ENCODE results near the gene SYT13.
A peak's percentile ranks its signal among the peaks of the same experiment; 100 is the strongest.

SYT13 gene

DNA sequence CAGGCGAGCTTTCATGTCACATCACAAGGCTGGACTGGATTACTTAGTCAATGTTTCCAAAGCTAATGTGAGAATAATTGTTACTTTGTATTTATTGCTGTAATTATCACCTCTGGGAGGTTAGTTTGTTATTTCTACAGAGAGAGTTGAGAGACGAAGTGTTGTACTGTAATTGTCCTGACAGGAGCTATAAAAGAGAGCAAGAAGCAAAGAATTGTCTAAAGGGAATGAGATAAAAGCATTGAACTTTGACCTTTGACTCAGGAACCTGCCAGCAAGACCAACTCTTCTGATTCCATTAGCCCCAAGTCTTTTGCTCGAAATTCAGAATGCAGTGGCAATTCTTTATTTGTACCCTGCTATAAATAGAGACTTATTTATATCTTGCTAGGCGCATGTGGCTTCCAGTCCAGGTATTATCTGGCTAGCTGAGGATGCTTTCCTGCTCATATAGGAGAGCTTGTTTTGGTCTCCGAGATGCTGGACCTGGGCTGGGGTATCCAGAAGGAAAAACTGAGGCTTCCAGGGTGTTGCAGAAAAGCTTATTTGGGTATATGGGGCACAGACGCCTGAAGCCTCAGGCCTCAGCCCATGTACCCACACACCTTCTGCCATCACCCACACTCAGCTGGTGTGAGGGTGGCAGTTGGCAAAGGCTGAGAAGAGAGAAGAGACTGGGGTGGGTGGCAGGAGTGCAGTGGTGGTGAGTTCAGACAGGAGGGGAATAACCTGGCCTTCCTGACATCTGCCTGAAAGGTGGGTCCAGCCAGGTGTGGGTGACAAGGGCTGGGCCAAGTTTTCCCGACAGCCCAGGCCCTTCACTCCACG lies 40.7 kb downstream of the SYT13 start:
- DNase-seq, result no peak

DNA sequence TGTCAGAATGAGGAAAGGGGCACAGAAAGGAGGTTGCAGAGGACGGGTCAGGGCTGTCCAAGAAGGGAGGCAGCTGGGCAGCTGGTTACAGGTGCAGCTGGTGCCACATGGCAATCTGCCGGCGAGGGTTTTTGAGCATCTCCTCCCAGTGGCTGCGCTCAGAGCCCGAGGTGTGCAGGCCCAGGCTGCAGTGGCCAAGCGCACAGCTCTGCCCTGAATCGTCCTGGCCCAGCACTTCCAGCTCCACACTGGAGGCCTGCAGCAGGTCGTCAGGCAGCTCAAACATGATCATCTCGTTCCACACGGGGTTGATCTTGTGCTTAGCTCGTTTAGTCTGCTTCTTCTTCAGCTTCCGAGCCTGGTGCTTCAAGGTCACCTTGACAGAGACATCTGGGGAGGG lies 42.2 kb downstream of the SYT13 start:
- no peak for DNase-seq

DNA sequence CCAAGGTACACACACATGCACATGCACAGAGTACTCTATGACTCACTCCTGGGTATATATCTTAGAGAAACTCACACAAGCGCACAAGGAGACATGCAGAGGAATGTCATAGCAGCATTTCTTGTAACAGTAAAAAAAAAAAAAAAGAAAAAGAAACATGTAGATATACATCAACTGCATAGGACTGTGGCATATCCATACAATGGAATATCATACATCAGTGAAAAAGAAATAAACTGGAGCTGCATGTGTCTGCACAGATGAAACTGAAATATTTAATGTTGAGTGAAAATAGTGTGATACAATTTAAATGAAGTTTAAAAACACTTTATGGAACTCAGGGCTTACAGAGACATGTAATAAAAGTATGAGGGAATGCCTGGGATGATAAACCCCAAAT lies 46.4 kb downstream of the SYT13 start:
- no peak for DNase-seq

GRCh38 chr11:45238724-45239123 lies 47.4 kb downstream of the SYT13 start:
- DNase-seq, result no peak

GRCh38 chr11:45237711-45238315 lies 48.3 kb downstream of the SYT13 start:
- no peak for DNase-seq

GRCh38 chr11:45234306-45235006 lies 51.7 kb downstream of the SYT13 start:
- DNase-seq, result no peak

DNA sequence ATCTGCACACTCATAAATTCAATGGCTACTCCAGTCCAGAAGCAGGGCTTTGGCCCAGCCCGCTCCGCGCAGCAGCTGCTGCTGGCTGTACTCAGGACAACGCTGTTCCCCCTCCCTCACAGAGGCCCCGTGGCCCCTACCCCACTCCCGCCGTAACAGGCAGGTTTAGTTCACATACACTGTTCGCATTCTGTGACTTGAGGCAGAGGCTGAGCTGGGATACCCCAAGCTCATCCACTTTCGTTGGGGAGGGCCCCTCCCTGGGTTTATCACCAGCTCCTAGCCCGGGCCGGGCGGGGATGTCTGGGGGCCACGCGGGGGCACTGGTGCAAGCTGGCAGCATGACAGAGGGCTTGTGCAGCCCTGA lies 52.4 kb downstream of the SYT13 start:
- no peak for DNase-seq

GRCh38 chr11:45233121-45233803 lies 52.9 kb downstream of the SYT13 start:
- DNase-seq, result peak; percentile 36

GRCh38 chr11:45232341-45233080 lies 53.6 kb downstream of the SYT13 start:
- no peak for DNase-seq

GRCh38 chr11:45229401-45230020 lies 56.6 kb downstream of the SYT13 start:
- DNase-seq, result no peak

DNA sequence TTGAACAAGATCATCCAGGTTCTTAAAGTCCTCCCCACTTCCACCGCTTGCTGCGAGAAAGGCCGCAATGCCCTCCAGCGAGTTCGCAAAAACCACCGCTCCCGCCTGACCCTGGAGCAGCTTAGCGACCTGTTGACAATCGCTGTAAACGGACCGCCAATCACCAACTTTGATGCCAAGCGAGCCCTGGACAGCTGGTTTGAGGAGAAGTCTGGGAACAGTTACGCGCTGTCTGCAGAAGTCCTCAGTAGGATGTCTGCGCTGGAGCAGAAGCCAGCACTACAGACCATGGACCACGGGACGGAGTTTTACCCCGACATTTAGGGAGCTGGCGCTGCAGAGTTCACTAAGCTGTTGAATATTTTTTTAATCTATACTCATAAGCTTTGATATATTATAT lies 58.3 kb downstream of the SYT13 start:
- no peak for DNase-seq

GRCh38 chr11:45226901-45227300 lies 59.2 kb downstream of the SYT13 start:
- DNase-seq, result no peak

DNA sequence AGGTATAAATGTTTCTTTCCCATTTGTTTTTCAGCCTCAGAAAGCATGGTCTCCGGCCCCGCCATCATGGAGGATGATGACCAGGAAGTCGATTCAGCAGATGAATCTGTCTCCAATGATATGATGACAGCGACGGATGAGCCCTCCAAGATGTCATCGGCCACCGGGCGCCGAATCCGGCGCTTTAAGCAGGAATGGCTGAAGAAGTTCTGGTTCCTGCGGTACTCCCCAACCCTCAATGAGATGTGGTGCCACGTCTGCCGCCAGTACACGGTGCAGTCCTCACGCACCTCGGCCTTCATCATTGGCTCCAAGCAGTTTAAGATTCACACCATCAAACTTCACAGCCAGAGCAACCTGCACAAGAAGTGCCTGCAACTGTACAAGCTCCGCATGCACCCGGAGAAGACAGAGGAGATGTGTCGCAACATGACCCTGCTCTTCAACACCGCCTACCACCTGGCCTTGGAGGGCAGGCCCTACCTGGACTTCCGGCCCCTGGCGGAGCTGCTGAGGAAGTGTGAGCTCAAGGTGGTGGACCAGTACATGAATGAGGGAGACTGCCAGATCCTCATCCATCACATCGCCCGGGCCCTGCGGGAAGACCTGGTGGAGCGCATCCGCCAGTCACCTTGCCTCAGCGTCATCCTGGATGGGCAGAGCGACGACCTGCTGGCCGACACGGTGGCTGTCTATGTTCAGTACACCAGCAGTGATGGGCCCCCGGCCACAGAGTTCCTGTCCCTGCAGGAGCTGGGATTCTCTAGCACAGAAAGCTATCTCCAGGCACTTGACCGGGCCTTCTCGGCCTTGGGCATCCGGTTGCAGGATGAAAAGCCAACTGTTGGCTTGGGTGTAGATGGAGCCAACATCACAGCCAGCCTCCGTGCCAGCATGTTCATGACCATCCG lies 59.9 kb downstream of the SYT13 start:
- no peak for DNase-seq

DNA sequence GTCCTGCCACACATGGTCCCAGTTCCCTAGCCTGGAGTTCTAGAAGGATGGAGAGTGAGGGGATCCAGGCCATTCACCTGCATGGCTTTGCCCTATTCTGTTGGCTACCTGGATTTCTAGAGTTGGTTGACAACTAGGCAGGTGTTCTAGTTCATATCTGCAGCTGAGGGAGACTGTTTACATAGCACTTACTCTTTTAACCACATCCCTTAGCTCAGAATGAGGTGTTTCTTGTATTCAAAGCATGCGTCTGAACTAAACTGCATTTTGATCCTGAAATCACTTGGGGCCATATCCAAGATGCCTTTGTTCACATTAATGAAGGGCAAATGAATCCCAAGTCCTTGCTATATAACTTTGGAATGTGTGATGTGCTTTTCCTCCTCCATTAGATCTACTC lies 60.9 kb downstream of the SYT13 start:
- DNase-seq, result no peak

DNA sequence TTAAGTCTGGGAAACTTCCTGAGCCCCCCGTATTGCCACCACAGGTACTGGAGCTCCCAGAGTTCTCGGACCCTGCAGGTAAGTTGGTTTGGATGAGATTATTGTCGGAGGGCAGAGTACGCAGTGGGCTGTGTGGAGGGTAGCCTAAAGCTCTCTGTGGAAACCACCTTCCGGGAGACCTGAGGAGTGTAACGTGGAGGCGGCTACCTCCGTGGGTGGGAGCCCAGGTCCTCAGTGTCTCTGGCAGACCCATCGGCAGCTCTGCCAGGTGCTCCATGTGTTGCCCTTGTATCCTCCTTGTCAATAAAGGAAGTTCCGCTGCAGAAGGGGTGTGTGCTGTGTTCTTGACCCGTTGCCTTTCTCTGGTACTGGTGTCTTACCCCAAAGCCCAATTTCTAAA lies 61.4 kb downstream of the SYT13 start:
- DNase-seq, result no peak

GRCh38 chr11:45223496-45223895 lies 62.6 kb downstream of the SYT13 start:
- no peak for DNase-seq

DNA sequence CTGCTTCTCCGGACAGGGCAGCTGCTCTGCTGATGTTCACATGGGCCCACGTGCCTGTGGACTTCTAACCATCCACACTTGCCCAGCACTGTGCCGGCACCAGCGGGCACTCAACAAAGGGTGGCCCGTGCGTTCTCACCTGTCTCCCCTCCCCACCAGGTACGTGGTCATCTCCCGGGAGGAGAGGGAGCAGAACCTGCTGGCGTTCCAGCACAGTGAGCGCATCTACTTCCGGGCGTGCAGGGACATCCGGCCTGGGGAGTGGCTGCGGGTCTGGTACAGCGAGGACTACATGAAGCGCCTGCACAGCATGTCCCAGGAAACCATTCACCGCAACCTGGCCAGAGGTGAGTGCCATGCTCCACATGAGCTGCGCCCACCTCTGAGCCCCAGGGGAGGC lies 66.7 kb downstream of the SYT13 start:
- no peak for DNase-seq

DNA sequence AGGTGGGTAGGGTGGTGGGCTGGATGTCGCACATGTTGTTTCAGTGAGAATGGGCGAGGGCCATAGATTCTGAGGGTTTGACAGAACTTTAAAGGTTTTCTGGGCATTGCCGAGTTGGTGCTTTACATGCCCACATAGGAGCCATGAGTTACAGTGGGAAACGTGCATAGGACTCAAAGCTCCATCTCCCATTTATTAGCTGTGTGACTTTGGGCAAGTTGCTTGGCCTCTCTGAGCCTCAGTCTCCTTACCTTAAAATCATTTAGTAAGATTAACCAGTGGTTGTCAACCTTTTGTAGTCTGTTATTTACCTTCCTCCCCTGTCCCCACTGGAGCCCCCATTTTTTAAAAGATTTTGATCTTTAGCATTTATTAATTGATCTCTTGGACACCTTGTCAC lies 67.4 kb downstream of the SYT13 start:
- no peak for DNase-seq

- no peak for DNase-seq
Observed at GRCh38 chr11:45217991-45218390, 68.2 kb downstream of the SYT13 start.

GRCh38 chr11:45216901-45217300 lies 69.2 kb downstream of the SYT13 start:
- DNase-seq, result no peak

GRCh38 chr11:45216031-45216430 lies 70.1 kb downstream of the SYT13 start:
- no peak for DNase-seq
